PC-3 (cell line): ENCODE data around the gene ARHGAP23.

Source experiments
- CTCF ChIP-seq: fragments of 300-600 bp; sonication (generic); conservative IDR thresholded peaks from 2 replicates; pipeline ENCODE4 v1.5.1; 2017; ENCODE audit warnings: antibody characterized with exemption, low read depth, mild to moderate bottlenecking, low read length
- EZH2 ChIP-seq: fragments of 300-600 bp; sonication (generic); IDR thresholded peaks from one replicate; pipeline ENCODE4 v1.6.1; 2017; ENCODE audit warnings: antibody characterized with exemption, mild to moderate bottlenecking, low read length; ENCODE audit not compliant: unreplicated experiment
- EZH2phosphoT487 ChIP-seq: fragments of 300-600 bp; sonication (generic); IDR thresholded peaks from 2 replicates; pipeline ENCODE4 v1.6.1; 2018; ENCODE audit warnings: mild to moderate bottlenecking, antibody characterized with exemption, low read length, borderline replicate concordance

GRCh38 chr17:38510421-38511149 lies 82.3 kb downstream of the ARHGAP23 start:
- TF ChIP-seq CTCF (no peak), EZH2 (no peak), EZH2phosphoT487 (no peak)
